OCI-M1 (cell line): ENCODE data around the gene MAP2K5.

ENCODE experiments used
- DNase-seq: peaks from one replicate; lab custom pipeline; 2025; lab: John Stamatoyannopoulos, UW

MAP2K5 gene

DNA sequence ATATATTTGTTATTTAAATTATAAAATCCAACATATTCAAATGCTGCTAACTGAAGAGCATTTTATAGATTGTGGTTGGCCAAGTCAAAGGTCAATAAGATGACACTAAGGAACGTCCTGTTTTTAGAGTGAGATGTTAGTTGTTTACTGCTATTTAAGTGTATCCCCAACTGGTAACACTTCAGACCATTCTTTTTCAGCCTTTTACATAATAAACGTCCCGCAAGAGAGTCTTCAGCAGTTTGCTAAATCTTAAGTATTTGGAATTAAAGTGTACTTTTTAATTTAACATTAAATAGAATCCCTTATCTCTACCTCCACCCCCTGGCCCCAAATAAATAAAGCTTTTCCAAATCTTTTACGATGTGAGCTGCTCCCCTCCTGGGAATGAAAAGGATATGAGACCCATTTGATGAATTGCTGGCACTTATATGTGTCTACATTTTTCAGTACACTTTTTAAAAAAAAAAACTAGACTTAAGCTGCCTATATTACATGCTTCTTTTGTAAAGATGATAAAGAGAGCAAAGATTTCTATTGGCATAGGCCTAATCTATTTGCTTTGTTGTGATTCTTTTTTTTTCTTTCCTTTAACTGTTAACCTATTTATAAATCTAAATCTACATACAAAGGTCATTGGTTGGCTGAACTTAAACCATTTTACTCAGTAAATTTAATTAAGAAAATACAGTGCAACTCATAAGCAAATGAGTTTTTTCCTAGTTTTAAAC lies 181.0 kb downstream of the MAP2K5 start:
- no peak for DNase-seq

- no peak for DNase-seq
Measured at GRCh38 chr15:67724691-67725375, 182.3 kb downstream of the MAP2K5 start.

- no peak for DNase-seq
Measured at GRCh38 chr15:67730135-67730534, 187.6 kb downstream of the MAP2K5 start.

DNA sequence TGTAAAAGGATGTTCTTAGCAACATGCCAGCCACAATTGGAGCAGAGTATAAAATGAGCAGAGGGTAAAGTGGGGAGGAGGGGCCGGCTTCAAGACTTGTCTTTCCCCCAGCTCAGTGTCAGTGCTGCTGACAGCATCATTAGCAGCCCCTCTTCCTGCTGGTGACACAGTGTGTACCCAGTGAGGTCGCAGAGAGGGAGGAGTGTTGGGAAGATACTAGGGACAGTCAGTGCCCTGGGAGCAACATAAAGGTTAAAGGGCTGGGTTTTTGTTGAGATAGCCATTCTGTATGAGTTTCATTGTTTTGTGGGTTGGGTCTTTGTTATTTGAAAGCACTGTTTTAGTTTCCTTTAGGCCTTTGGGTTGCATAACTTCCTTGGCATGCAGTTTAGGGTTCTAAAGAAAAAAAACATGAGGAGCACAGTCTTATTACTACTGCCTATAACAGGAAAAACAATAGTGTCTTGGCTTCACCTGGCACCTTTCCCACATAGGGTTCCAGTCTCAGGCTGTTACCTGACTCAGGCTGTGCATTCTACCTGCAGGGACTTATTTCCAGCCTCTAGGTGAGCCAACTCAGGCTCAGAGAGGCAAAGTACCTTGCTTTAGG lies 188.7 kb downstream of the MAP2K5 start:
- DNase-seq: no peak

- no peak for DNase-seq
Measured at GRCh38 chr15:67732164-67732563, 189.7 kb downstream of the MAP2K5 start.

DNA sequence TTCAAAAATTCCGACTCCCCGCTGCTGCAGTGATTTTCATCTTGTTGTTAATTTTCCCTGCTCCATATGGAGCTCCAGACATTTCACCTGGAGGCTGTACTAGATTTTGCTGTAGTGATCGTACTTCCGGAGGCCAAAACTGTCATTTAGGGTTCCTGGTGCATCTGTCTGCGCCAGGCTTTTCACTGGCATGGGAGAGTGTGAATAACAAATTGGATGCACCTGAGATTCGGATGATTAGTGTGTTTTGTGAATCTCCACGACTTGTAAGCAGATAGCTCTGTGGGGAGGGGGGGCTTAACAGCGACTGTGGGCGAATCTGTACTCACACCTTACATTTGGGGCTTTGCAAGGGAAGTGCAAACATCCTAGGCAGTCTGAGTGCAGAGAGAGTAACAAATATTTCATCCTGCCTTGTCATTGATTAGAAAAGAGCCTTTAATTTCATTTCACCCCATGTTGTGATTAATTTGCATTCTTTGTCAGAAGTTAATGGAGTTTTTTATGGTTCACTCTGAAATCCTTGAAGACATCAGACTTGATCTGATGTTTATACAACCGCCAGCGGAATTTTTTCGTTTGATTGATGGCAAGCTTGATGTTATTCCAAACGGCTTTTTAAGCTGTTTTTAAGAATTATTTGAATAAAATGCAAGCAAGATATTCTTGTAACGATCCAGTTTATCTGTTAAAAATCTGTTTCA lies 190.3 kb downstream of the MAP2K5 start:
- DNase-seq: no peak

DNA sequence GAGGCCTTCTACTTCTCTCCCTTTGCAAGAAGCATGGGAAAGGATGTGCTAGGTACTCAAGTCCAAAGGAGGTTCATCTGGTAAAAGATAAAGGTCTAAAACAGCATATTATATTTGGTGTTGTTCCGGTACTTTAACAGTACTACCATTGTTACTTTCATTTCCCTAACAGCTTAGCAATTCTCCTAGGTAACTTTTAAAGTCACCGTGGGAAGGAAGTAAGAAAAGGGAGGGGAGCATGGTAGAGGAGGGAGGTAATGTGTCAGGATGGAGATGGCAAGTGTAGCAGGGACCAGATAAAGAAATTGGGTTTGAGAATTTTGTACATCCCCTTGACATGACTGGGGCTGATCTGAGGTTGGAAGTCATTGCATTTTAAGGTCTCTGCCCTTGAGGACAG lies 193.4 kb downstream of the MAP2K5 start:
- no peak for DNase-seq

DNA sequence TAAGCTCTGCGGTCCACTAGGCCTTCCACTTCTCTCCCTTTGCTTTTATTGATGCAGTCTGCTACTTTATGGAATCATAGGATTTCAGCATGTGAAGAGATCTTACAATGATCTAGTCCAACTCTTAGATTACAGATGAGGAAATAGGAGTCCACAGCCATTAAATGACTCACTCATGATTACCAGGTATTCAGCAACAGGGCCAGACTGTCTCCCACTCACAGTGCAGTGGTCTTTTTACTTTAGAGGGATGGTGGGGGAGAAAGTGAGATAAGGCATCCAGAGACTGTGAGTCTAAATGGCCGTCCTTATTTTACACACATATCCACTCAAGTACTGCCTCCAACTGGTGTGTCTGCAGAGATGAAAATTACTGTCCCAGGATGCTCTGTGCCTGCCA lies 194.3 kb downstream of the MAP2K5 start:
- peak; percentile 19 for DNase-seq

GRCh38 chr15:67738056-67738455 lies 195.6 kb downstream of the MAP2K5 start:
- DNase-seq: no peak

- DNase-seq: no peak
Measured at GRCh38 chr15:67740405-67740804, 197.9 kb downstream of the MAP2K5 start.

GRCh38 chr15:67741308-67741707 lies 198.8 kb downstream of the MAP2K5 start:
- no peak for DNase-seq

DNA sequence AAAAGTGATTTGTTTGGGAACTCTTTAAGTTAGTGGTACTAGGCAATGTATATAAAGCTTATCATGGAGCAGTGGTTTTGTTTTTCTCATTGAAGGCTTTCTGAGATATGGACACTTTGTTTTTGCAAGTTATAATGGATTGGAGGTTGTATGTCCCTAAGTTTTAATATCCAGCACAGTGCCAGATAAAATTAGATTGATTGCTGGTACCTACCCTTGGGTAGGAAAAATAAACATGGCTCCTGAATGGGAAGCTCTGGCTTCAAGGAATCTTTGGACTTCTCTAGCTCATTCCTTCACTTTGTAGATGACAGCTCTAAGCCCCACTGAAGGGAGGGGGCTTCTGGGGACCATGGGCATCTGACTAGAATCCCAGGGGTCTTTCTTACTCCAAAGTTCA lies 201.1 kb downstream of the MAP2K5 start:
- no peak for DNase-seq

DNA sequence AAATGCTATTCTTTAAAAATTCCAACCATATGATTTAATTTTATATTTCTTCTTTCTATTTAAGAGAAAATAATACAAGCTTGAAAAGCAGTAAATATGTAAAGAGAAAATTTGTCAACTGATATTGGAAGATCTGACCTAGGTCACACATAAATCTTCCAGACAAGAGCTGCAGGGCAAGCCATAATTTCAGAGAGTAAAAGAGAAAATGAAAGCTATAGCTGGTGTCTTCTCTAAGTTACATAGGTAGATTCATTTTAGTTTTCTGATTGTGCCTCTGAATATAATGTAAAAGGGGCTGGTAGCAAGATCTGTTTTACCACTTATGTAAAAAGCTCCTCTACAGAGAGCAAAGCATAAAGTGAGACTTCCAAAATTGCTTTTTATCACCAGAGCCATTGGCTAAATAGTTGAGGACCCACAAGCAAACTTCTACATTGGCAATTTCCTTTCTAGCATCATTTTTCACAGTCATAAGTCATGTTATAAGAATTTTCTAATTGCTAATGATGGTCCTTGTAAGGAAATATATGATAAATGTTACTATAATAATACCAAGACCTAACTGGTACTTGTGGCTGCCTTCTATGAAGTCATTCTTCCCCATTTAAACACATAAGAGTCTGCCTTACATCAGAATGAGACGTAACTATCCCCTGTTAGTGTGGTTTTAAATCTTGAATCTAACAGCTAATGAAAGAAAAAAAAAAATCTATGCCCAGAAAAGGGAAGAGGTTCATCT lies 202.0 kb downstream of the MAP2K5 start:
- DNase-seq: peak; percentile 81

- peak; percentile 76 for DNase-seq
Measured at GRCh38 chr15:67745073-67746006, 202.8 kb downstream of the MAP2K5 start.

DNA sequence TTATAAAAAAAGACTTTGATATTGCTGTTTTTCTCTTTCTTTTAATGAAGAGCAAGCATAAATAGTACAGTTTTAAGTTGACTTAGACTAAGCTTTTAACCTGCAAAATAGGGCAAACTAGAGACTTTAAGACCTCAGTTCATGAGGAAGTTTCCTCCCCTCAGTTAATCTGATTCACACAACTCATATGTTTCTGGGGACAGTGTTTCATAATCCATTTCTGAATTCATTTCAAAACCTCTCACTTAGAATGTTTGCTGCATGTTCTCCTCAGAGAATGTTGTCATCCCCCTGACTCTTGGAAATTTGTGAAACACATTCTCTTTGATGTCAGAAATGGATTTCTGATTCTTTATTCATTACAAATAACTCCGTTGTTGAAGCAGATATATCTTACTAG lies 203.5 kb downstream of the MAP2K5 start:
- peak; percentile 83 for DNase-seq

DNA sequence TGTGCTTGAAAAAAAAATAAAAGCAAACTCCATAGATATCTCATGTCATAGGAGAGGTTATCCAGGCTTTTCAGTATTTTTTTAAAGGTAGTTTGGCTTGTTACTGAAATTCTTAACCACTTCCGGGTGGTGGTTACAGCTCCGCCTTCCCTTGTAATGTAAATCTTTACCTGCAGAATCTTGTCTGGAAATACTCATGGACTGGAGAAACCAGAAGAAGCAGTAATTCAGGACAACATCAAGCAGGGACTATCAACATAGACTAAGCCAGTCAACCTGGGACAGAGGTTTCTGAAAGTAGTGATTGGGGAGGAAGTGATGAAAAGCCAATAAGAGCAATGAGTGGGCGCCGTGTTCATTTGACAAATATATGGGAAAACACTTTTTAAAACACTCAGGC lies 203.9 kb downstream of the MAP2K5 start:
- DNase-seq: no peak

GRCh38 chr15:67747921-67748320 lies 205.4 kb downstream of the MAP2K5 start:
- DNase-seq: no peak

- DNase-seq: peak; percentile 11
Measured at GRCh38 chr15:67750371-67750770, 207.9 kb downstream of the MAP2K5 start.

- no peak for DNase-seq
Measured at GRCh38 chr15:67753891-67754290, 211.4 kb downstream of the MAP2K5 start.

- no peak for DNase-seq
Measured at GRCh38 chr15:67755264-67755663, 212.8 kb downstream of the MAP2K5 start.

- DNase-seq: no peak
Measured at GRCh38 chr15:67755936-67756335, 213.4 kb downstream of the MAP2K5 start.
